ENCODE results near the gene ZNF274. TPM values are rescaled to one million over a fixed set of nuclear protein-coding genes. Genes with fewer than 3 reads are reported as not detected.

Gene ZNF274
- total and polyA plus RNA-seq, 9 of the 15 experiments (the other 6 are each of a cell fraction or from before 2014, with no cell fraction given) = 5.2 to 37.0 (median 28.1) TPM

GRCh38 chr19:58196901-58197616, 14.2 kb downstream of the ZNF274 start (continued):
- no peak for TF ChIP-seq HINFP (tag; conservative IDR thresholded peaks at IDR 0.05; ENCODE audit: low read depth)
- TF ChIP-seq SIX5 (IDR thresholded peaks at IDR 0.05; ENCODE audit: borderline replicate concordance in 1 of 2, insufficient read depth in 1 of 2, low read depth in 1 of 2, low read length in 2 of 2) = no peak
- TF ChIP-seq NFRKB (IDR thresholded peaks at IDR 0.05; ENCODE audit: low read depth) = no peak
- no peak for TF ChIP-seq ZNF134 (CRISPR knock-in tag; conservative IDR thresholded peaks at IDR 0.05)
- no peak for TF ChIP-seq HOXB6 (CRISPR knock-in tag; IDR thresholded peaks at IDR 0.05; ENCODE audit: borderline replicate concordance)
- TF ChIP-seq ATF7 (IDR thresholded peaks at IDR 0.05) = peak; percentile 50; the same call in 1 of the 2 replicates

- in situ Hi-C loops (cut with MboI) = no loop called here
- CTCF ChIA-PET (ENCODE audit: low intra/inter-chr PET ratio) = no interaction called here
- TF ChIP-seq CBX1 (IDR thresholded peaks at IDR 0.05; ENCODE audit: low read depth) = 0 out of 2 replicates have a peak, but pooled peaks have one; percentile 34
- TF ChIP-seq RBBP5 (IDR thresholded peaks at IDR 0.05; ENCODE audit: borderline replicate concordance, insufficient read depth, low read length, poor library complexity, severe bottlenecking) = no peak
- 0 out of 2 replicates have a peak, but pooled peaks have one; percentile 21 for TF ChIP-seq MYNN (IDR thresholded peaks at IDR 0.05)
- no peak for TF ChIP-seq MYNN (CRISPR knock-in tag; IDR thresholded peaks at IDR 0.05)
- TF ChIP-seq YBX1 (IDR thresholded peaks at IDR 0.05) = no peak
- no peak for TF ChIP-seq ZNF133 (CRISPR knock-in tag; IDR thresholded peaks at IDR 0.05)
- no peak for TF ChIP-seq CBX2 (IDR thresholded peaks at IDR 0.05; ENCODE audit: insufficient read depth, low read length, poor library complexity, severe bottlenecking)
- TF ChIP-seq NBN (IDR thresholded peaks at IDR 0.05; ENCODE audit: low read depth) = no peak
- no peak for TF ChIP-seq ZNF224 (CRISPR knock-in tag; IDR thresholded peaks at IDR 0.05)
- TF ChIP-seq ZBTB17 (CRISPR knock-in tag; IDR thresholded peaks at IDR 0.05) = no peak
- TF ChIP-seq ILF3 (IDR thresholded peaks at IDR 0.05; ENCODE audit: borderline replicate concordance) = no peak
- peak; percentile 83 for TF ChIP-seq ZBTB33 (CRISPR knock-in tag; IDR thresholded peaks at IDR 0.05)
Measured at GRCh38 chr19:58203814-58204475, 21.1 kb downstream of the ZNF274 start.

More at GRCh38 chr19:58203814-58204475, 21.1 kb downstream of the ZNF274 start:
- POLR2A ChIA-PET = interaction anchor here (0.5 to 0.6 kb wide), 4 partner anchors 9 to 160 kb away, joined by 3 to 4 read pairs (median 3); no protein-coding TSS in a partner anchor
- H2AFZ ChIP-seq (ENCODE audit: low read depth, low read length) = no peak overlapping the region
- no peaks in the 10 kb centered on the region for H3K27me3 ChIP-seq (ENCODE audit: control insufficient read depth in 2 of 2, insufficient read depth in 2 of 2, low read length in 2 of 2)
- no peak overlapping the region for H3K27ac ChIP-seq (ENCODE audit: extremely low read depth, low read depth, low read length)
- no peak for DNase-seq (ENCODE audit: extremely low read depth in 1 of 4, low spot score in 3 of 4)
- no peaks in the 10 kb centered on the region; the same call in 2 of the 3 replicates for H3K79me2 ChIP-seq (ENCODE audit: control insufficient read depth, insufficient read depth, low read length)
- H3K9me3 ChIP-seq (replicated peaks; ENCODE audit: control insufficient read depth, insufficient read depth, low read depth, low read length) = peaks cover 60% of the 10 kb centered on the region
- 96% methylated on average over 38 of the region's 49 CpGs for WGBS (ENCODE audit: insufficient coverage, low coverage, missing lambda C conversion rate)
- no peaks in the 10 kb centered on the region for H3K9me1 ChIP-seq (ENCODE audit: control insufficient read depth, insufficient read depth, low read length)
- no TSS peak for BruUV-seq (replicated peaks)
- H3K36me3 ChIP-seq (ENCODE audit: control insufficient read depth, insufficient read depth, low read length) = peaks cover 69% of the 10 kb centered on the region
- no peak overlapping the region for H3K4me3 ChIP-seq
- intact Hi-C loops (cut with micrococcal nuclease) = no loop called here
- ATAC-seq = no peak
- H3K4me2 ChIP-seq (ENCODE audit: insufficient read depth, low read length) = no peak overlapping the region
- H3K4me1 ChIP-seq (replicated peaks in 1 of 2; ENCODE audit: control insufficient read depth in 2 of 2, insufficient read depth in 2 of 2, low read length in 2 of 2) = no peaks in the 10 kb centered on the region; a peak in 1 of 5 replicates
- no peak overlapping the region for H3K9ac ChIP-seq (ENCODE audit: insufficient read depth in 1 of 2, low read depth in 2 of 2, low read length in 2 of 2)
- H4K20me1 ChIP-seq (replicated peaks; ENCODE audit: control insufficient read depth, insufficient read depth, low read length) = no peaks in the 10 kb centered on the region
- FAIRE-seq = no peak
